Fibroblast of gingiva (primary cell): ENCODE measurements around the gene PYHIN1.

ENCODE experiments used
- DNase-seq: peaks from one replicate; pipeline ENCODE4 v3.0.0-alpha.2; 2011; ENCODE audit warnings: low read depth

Gene PYHIN1

DNA sequence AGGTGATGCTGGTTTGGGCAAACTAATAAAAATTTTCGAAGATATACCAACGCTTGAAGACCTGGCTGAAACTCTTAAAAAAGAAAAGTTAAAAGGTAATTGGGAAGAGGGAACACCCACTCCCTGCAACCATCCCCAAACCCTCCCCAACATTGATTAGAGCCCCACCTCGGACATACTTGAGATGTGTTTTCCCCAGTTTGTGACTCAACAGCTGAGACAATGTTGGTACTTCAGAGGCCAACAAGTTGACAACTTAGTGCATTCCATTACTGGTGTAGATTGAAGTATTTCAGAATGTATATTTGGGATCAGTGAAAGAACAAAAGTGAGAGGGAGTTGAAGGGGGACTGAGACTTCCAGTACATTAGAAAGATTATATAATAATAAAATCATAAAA, 83.5 kb downstream of the PYHIN1 start:
- DNase-seq, result no peak

DNA sequence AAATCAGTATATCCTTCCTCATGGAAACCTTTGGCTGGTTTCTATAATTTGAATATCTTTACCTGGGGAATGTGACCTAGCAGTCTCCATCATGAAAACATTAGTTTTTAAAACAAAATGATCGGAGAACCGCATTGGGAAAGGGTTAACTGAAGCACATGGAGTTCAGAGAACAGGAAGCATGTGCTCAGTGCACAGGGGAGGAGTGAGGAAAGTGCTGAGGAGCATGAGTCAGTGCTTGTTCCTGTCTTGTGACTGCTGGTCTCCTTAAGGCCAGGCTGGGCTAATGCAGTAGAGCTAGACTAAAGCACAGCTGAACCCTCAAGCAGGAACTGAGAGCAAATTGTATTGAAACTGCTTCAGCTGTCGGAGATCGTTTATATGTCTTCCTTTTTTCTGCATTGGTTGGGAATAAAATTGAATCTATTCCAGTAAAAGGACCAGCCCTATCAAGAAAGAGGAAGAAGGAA, 84.1 kb downstream of the PYHIN1 start:
- peak; percentile 81 for DNase-seq

DNA sequence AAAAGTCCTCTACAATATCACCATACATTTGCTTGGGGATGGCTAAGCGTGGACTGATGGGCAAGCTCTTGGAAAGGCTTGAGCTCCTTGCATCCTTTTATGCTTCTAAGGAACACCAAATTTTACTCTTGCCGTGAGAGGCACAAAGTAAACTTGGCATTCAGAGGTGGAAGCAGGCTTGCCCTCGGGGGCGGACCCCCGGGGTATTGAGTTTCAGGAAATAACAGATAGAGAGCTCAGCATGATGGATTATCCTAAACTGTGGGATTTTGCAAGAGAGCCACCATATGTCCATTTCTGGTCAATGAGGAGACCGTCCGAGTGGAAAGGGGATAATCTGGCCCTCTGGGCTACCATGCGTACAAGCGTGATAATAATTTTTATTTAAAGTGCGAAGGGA, 92.4 kb downstream of the PYHIN1 start:
- DNase-seq, result no peak

DNA sequence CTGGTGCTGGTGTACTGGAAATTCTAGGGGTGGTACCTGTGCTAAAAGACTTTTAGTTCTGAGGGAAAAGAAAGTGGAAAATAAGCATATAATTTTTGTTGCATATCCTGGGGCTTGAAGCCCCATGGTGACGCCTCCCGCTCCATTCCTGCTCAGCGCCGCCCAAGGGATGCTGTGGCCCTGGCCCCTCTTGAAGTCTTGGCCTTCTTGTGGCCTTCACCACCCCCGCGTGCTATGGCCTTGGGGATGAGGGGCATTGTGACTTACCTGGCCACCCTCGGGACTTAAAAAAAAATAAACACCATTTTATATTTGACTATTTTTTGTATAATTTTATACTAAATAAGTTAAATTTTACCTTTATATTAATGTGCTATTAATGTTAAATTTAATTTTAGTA, 93.7 kb downstream of the PYHIN1 start:
- DNase-seq, result no peak
